H9 (cell line): Measurements from ENCODE around the gene SPATA6. TPM values are rescaled to one million over a fixed set of nuclear protein-coding genes. Genes with fewer than 3 reads are reported as not detected.

Experiments used
- DNase-seq: peaks from one replicate; pipeline ENCODE4 v3.0.0-alpha.2; 2017
- H2AFZ ChIP-seq: one replicate; pipeline ENCODE4 v1.6.1; 2013; ENCODE audit warnings: mild to moderate bottlenecking, low read length, control low read depth, moderate library complexity
- H2AK5ac ChIP-seq: 2 replicates; pipeline ENCODE4 v1.6.1; 2013; ENCODE audit warnings: low read length, control low read depth, mixed read lengths; ENCODE audit not compliant: insufficient read length
- H2BK120ac ChIP-seq: one replicate; pipeline ENCODE4 v1.6.1; 2013; ENCODE audit warnings: low read depth, mild to moderate bottlenecking, low read length, control low read depth, inconsistent platforms; ENCODE audit not compliant: poor library complexity, severe bottlenecking
- H2BK12ac ChIP-seq: 2 replicates; pipeline ENCODE4 v1.6.1; 2013; ENCODE audit warnings: low read length, control low read depth, mixed read lengths, low read depth; ENCODE audit not compliant: insufficient read length
- H2BK15ac ChIP-seq: 2 replicates; pipeline ENCODE4 v1.6.1; 2013; ENCODE audit warnings: low read depth, low read length, control low read depth
- H2BK20ac ChIP-seq: one replicate; pipeline ENCODE4 v1.6.1; 2013; ENCODE audit warnings: low read depth, mild to moderate bottlenecking, low read length, control low read depth, inconsistent platforms; ENCODE audit not compliant: poor library complexity, severe bottlenecking
- H2BK5ac ChIP-seq: 2 replicates; pipeline ENCODE4 v1.6.1; 2013; ENCODE audit warnings: low read length, control low read depth, mixed read lengths; ENCODE audit not compliant: insufficient read length
- H3K14ac ChIP-seq: 2 replicates; pipeline ENCODE4 v1.6.1; 2013; ENCODE audit warnings: low read length, control low read depth; ENCODE audit not compliant: insufficient read depth
- H3K18ac ChIP-seq: 2 replicates; pipeline ENCODE4 v1.6.1; 2013; ENCODE audit warnings: low read depth, mild to moderate bottlenecking, mixed read lengths, low read length, control low read depth; ENCODE audit not compliant: insufficient read length
- H3K23ac ChIP-seq: 2 replicates; pipeline ENCODE4 v1.6.1; 2013; ENCODE audit warnings: low read length, control low read depth, mixed read lengths, low read depth; ENCODE audit not compliant: insufficient read length
- H3K23me2 ChIP-seq: 2 replicates; pipeline ENCODE4 v1.6.1; 2013; ENCODE audit warnings: low read depth, mild to moderate bottlenecking, mixed read lengths, low read length, control low read depth; ENCODE audit not compliant: insufficient read length, poor library complexity, severe bottlenecking
- H3K27ac ChIP-seq: 2 replicates; pipeline ENCODE4 v1.5.1; 2013; ENCODE audit warnings: low read length, control low read depth, mixed read lengths, low read depth; ENCODE audit not compliant: insufficient read length
- H3K27me3 ChIP-seq: 2 replicates; pipeline ENCODE4 v1.6.1; 2013; ENCODE audit warnings: low read length, control low read depth, inconsistent platforms; ENCODE audit not compliant: insufficient read depth
- H3K4ac ChIP-seq: 2 replicates; pipeline ENCODE4 v1.6.1; 2013; ENCODE audit warnings: low read depth, mild to moderate bottlenecking, control low read depth, inconsistent platforms, low read length, moderate library complexity
- H3K4me1 ChIP-seq: 2 replicates; pipeline ENCODE4 v1.6.1; 2013; ENCODE audit warnings: low read length, control low read depth, inconsistent platforms; ENCODE audit not compliant: insufficient read depth
- H3K4me2 ChIP-seq: 2 replicates; pipeline ENCODE4 v1.6.1; 2013; ENCODE audit warnings: low read length, control low read depth, mixed read lengths; ENCODE audit not compliant: insufficient read length, insufficient read depth
- H3K56ac ChIP-seq: 2 replicates; pipeline ENCODE4 v1.6.1; 2013; ENCODE audit warnings: low read depth, mild to moderate bottlenecking, mixed read lengths, low read length, control low read depth; ENCODE audit not compliant: insufficient read length
- H3K79me1 ChIP-seq: 2 replicates; pipeline ENCODE4 v1.6.1; 2013; ENCODE audit warnings: low read depth, mild to moderate bottlenecking, moderate library complexity, low read length, control low read depth, inconsistent platforms; ENCODE audit not compliant: insufficient read depth, poor library complexity, severe bottlenecking
- H3K79me2 ChIP-seq: 2 replicates; pipeline ENCODE4 v1.6.1; 2013; ENCODE audit warnings: low read length, control low read depth, inconsistent platforms; ENCODE audit not compliant: insufficient read depth
- H3K9ac ChIP-seq: 2 replicates; pipeline ENCODE4 v1.6.1; 2013; ENCODE audit warnings: low read length, control low read depth, mixed read lengths; ENCODE audit not compliant: insufficient read length; ENCODE audit errors: extremely low read depth
- H3K9me3 ChIP-seq: one replicate; pipeline ENCODE4 v1.6.1; 2013; ENCODE audit warnings: low read depth, low read length, inconsistent platforms; ENCODE audit not compliant: control insufficient read depth
- H3T11ph ChIP-seq: one replicate; pipeline ENCODE4 v1.6.1; 2013; ENCODE audit warnings: mild to moderate bottlenecking, low read length, control low read depth, inconsistent platforms
- H4K20me1 ChIP-seq: one replicate; pipeline ENCODE4 v1.6.1; 2013; ENCODE audit not compliant: control insufficient read depth, insufficient read length, insufficient read depth
- H4K5ac ChIP-seq: 2 replicates; pipeline ENCODE4 v1.6.1; 2013; ENCODE audit warnings: low read depth, mild to moderate bottlenecking, mixed read lengths, low read length, control low read depth; ENCODE audit not compliant: insufficient read length
- H4K8ac ChIP-seq: replicated peaks from 2 replicates; pipeline ENCODE4 v1.6.1; 2013; ENCODE audit warnings: low read length, control low read depth, mixed read lengths, low read depth; ENCODE audit not compliant: insufficient read length
- H4K91ac ChIP-seq: 2 replicates; pipeline ENCODE4 v1.6.1; 2013; ENCODE audit warnings: low read depth, mild to moderate bottlenecking, moderate library complexity, mixed read lengths, low read length, control low read depth; ENCODE audit not compliant: insufficient read length
- H3K27ac Mint-ChIP-seq, 3 experiments: 2 replicates in 2 of 3; 3 replicates in 1 of 3; pipeline ENCODE4 v1.8.0; 2020 to 2021; ENCODE audit warnings: mixed read lengths in 3 of 3, mild to moderate bottlenecking in 1 of 3, moderate library complexity in 1 of 3
- H3K27me3 Mint-ChIP-seq: 2 replicates; pipeline ENCODE4 v1.8.0; 2021; ENCODE audit warnings: low read depth, mild to moderate bottlenecking, moderate library complexity, mixed read lengths
- H3K36me3 Mint-ChIP-seq, 3 experiments: 2 replicates in 2 of 3; 3 replicates in 1 of 3; pipeline ENCODE4 v1.8.0; 2020 to 2021; ENCODE audit warnings: low read depth in 3 of 3, mixed read lengths in 3 of 3; ENCODE audit not compliant: insufficient read depth in 1 of 3
- H3K4me1 Mint-ChIP-seq, 2 experiments: 2 replicates each; pipeline ENCODE4 v1.8.0; 2020; ENCODE audit warnings: mixed read lengths in 2 of 2
- H3K4me3 Mint-ChIP-seq, 2 experiments: 2 replicates in 1 of 2; 3 replicates in 1 of 2; pipeline ENCODE4 v1.8.0; 2020 to 2021; ENCODE audit warnings: mild to moderate bottlenecking in 2 of 2, mixed read lengths in 2 of 2, moderate library complexity in 1 of 2
- H3K9me3 Mint-ChIP-seq, 2 experiments: 2 replicates in 1 of 2; 3 replicates in 1 of 2; pipeline ENCODE4 v1.8.0; 2020; ENCODE audit warnings: mild to moderate bottlenecking in 2 of 2, mixed read lengths in 2 of 2, moderate library complexity in 1 of 2
- CTCF ChIP-seq: fragments of 200-600 bp; sonication (generic); conservative IDR thresholded peaks from 3 replicates; pipeline ENCODE4 v1.8.0; 2021; ENCODE audit warnings: antibody characterized with exemption, mild to moderate bottlenecking
- WGBS: extraction: QIAGEN DNeasy Blood & Tissue Kit; methylation state at CpG from one replicate; pipeline ENCODE4 v1.1.7; 2013; ENCODE audit warnings: missing lambda C conversion rate, low lambda C conversion rate, mixed read lengths; ENCODE audit not compliant: insufficient read length; ENCODE audit errors: extremely low coverage; 5-methylcytosine and 5-hydroxymethylcytosine counted together
- total RNA-seq: library from RNA; stranded (reverse); gene quantifications from 2 replicates; pipeline ENCODE4 v1.2.1, GENCODE V29; 2021

SPATA6 gene
- total RNA-seq, 1 experiment from 2014 or later, result 8.0 TPM

GRCh38 chr1:48258106-48258505 is 213.9 kb downstream of the SPATA6 start:
- H3K27ac Mint-ChIP-seq, result no peak overlapping the region
- Histone ChIP-seq H3T11ph (no peak overlapping the region), H3K4me1 (no peaks in the 10 kb centered on the region), H3K23ac (no peak overlapping the region), H3K9me3 (no peaks in the 10 kb centered on the region), H2BK5ac (no peak overlapping the region), H3K79me1 (no peaks in the 10 kb centered on the region), H3K14ac (no peak overlapping the region), H3K23me2 (no peaks in the 10 kb centered on the region), H4K5ac (no peak overlapping the region), H3K4ac (no peak overlapping the region), H2BK120ac (no peak overlapping the region), H3K18ac (no peak overlapping the region), H2BK12ac (no peak overlapping the region), H3K79me2 (no peaks in the 10 kb centered on the region), H4K8ac (no peak overlapping the region), H2BK20ac (no peak overlapping the region), H4K91ac (no peak overlapping the region), H2AK5ac (no peak overlapping the region), H3K27me3 (no peaks in the 10 kb centered on the region), H3K4me2 (no peak overlapping the region), H3K27ac (no peak overlapping the region), H3K9ac (no peak overlapping the region), H2BK15ac (no peak overlapping the region), H2AFZ (no peak overlapping the region), H4K20me1 (no peaks in the 10 kb centered on the region), H3K56ac (no peak overlapping the region)
- H3K9me3 Mint-ChIP-seq, result no peaks in the 10 kb centered on the region
- DNase-seq, result no peak
- H3K27me3 Mint-ChIP-seq, result peaks cover 2% of the 10 kb centered on the region
- H3K36me3 Mint-ChIP-seq, result no peaks in the 10 kb centered on the region
- no CpG with 5 or more reads among the region's 1 CpG for WGBS
- TF ChIP-seq CTCF, result no peak
- no peak overlapping the region for H3K4me3 Mint-ChIP-seq
- no peaks in the 10 kb centered on the region for H3K4me1 Mint-ChIP-seq
